ENCODE measurements around the gene SUCO. TPM values are rescaled to one million over a fixed set of nuclear protein-coding genes. Genes with fewer than 3 reads are reported as not detected.

SUCO gene
- total RNA-seq, 1 experiment from 2014 or later = 50.3 TPM

DNA sequence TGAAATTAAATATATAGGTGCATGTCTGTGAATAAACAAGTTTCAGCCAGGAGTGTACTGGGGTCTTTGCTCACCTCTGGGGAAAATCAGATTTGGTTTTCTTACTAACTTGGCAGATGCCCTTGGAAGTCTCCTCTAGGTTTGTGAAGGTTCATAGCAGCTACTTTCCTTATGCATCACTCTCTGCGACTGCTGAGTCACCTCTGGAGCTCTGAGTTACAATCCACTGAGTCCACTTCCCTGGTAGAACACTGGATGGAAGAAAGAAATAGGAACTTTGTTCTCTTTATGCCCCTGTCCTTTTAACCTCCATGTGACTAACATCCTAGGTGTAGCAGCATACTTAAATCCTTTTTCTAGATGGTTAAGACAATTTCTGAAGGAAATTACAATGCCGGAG lies 121.6 kb downstream of the SUCO start:
- Histone ChIP-seq H3K4me1 (no peaks in the 10 kb centered on the region), H3K36me3 (ENCODE audit: control insufficient read depth, insufficient read depth, low read length) (no peaks in the 10 kb centered on the region), H3K9me3 (no peaks in the 10 kb centered on the region), H3K4me3 (ENCODE audit: low read depth, low read length) (no peak overlapping the region), H3K27me3 (replicated peaks; ENCODE audit: control insufficient read depth, insufficient read depth, low read length) (no peaks in the 10 kb centered on the region)
- TF ChIP-seq, protein P1, sequence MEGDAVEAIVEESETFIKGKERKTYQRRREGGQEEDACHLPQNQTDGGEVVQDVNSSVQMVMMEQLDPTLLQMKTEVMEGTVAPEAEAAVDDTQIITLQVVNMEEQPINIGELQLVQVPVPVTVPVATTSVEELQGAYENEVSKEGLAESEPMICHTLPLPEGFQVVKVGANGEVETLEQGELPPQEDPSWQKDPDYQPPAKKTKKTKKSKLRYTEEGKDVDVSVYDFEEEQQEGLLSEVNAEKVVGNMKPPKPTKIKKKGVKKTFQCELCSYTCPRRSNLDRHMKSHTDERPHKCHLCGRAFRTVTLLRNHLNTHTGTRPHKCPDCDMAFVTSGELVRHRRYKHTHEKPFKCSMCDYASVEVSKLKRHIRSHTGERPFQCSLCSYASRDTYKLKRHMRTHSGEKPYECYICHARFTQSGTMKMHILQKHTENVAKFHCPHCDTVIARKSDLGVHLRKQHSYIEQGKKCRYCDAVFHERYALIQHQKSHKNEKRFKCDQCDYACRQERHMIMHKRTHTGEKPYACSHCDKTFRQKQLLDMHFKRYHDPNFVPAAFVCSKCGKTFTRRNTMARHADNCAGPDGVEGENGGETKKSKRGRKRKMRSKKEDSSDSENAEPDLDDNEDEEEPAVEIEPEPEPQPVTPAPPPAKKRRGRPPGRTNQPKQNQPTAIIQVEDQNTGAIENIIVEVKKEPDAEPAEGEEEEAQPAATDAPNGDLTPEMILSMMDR (IDR thresholded peaks at IDR 0.05; ENCODE audit: insufficient read depth in 1 of 2, low read depth in 1 of 2, low read length in 1 of 2, severe bottlenecking in 1 of 2, unreplicated experiment in 1 of 2) = no peak
- Mint-ChIP-seq H3K4me1 (ENCODE audit: low read depth, unreplicated experiment) (no peaks in the 10 kb centered on the region), H3K9me3 (ENCODE audit: unreplicated experiment) (no peaks in the 10 kb centered on the region), H3K36me3 (ENCODE audit: insufficient read depth, unreplicated experiment) (no peaks in the 10 kb centered on the region), H3K27ac (ENCODE audit: unreplicated experiment) (no peak overlapping the region), H3K27me3 (ENCODE audit: insufficient read depth, unreplicated experiment) (no peaks in the 10 kb centered on the region), H3K4me3 (ENCODE audit: unreplicated experiment) (no peak overlapping the region)
- no peak for DNase-seq
- ChIA-PET CTCF (no interaction called here), POLR2A (no interaction called here)
- intact Hi-C loops (cut with micrococcal nuclease; ENCODE audit: unreplicated experiment) = no loop called here
- BruUV-seq (replicated peaks) = no TSS peak

DNA sequence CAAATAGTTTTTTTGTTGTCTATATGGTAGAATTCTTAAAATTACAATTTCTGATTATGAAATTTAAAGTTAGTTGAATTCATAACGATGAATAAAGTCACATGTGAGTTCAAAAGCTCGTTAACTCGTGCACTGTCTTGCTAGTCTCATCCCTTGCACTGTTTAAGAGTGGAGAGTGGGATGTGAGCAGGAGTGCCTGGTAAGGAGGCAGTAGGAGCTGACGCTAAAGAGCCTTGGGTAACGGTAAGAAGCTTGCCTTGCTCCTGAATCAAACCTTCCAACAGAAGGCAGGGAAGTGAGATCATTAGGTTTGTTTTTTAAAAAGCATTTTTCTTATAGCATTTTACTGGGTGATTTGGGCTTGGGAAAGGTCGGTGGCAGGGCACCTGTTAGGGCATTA lies 123.6 kb downstream of the SUCO start:
- DNase-seq = no peak
- no peak overlapping the region for H3K4me3 Mint-ChIP-seq (ENCODE audit: unreplicated experiment)
- H3K27me3 Mint-ChIP-seq (ENCODE audit: insufficient read depth, unreplicated experiment) = no peaks in the 10 kb centered on the region
- no peaks in the 10 kb centered on the region for H3K36me3 Mint-ChIP-seq (ENCODE audit: insufficient read depth, unreplicated experiment)
- no peaks in the 10 kb centered on the region for H3K4me1 ChIP-seq
- ChIA-PET POLR2A (no interaction called here), CTCF (no interaction called here)
- H3K27me3 ChIP-seq (replicated peaks; ENCODE audit: control insufficient read depth, insufficient read depth, low read length) = no peaks in the 10 kb centered on the region
- H3K27ac Mint-ChIP-seq (ENCODE audit: unreplicated experiment) = no peak overlapping the region
- no peak overlapping the region for H3K4me3 ChIP-seq (ENCODE audit: low read depth, low read length)
- BruUV-seq (replicated peaks) = no TSS peak
- intact Hi-C loops (cut with micrococcal nuclease; ENCODE audit: unreplicated experiment) = no loop called here
- no peaks in the 10 kb centered on the region for H3K36me3 ChIP-seq (ENCODE audit: control insufficient read depth, insufficient read depth, low read length)
- H3K9me3 ChIP-seq = no peaks in the 10 kb centered on the region
- H3K4me1 Mint-ChIP-seq (ENCODE audit: low read depth, unreplicated experiment) = no peaks in the 10 kb centered on the region
- TF ChIP-seq, protein P1 (IDR thresholded peaks at IDR 0.05; ENCODE audit: insufficient read depth in 1 of 2, low read depth in 1 of 2, low read length in 1 of 2, severe bottlenecking in 1 of 2, unreplicated experiment in 1 of 2) = no peak
- H3K9me3 Mint-ChIP-seq (ENCODE audit: unreplicated experiment) = no peaks in the 10 kb centered on the region

DNA sequence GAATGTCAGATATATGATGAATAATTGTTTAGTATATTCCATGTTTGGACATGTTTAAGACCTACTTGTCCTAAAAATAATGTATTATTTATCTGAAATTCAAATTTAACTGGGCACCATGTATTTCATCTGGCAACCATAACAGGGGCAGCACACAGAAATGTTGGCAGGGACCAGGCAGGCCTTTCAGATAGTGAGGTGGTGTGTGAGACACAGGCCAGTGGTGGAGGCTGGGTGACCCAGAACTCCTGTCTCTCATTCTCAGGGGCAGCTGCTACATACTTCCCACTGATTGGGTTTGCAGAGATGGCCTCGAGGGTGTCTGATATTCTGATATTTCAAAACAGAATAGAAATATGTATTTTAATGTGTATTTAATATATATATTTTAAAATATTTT lies 124.6 kb downstream of the SUCO start:
- Mint-ChIP-seq H3K27me3 (ENCODE audit: insufficient read depth, unreplicated experiment) (no peaks in the 10 kb centered on the region), H3K4me1 (ENCODE audit: low read depth, unreplicated experiment) (no peaks in the 10 kb centered on the region), H3K27ac (ENCODE audit: unreplicated experiment) (no peak overlapping the region), H3K4me3 (ENCODE audit: unreplicated experiment) (no peak overlapping the region), H3K36me3 (ENCODE audit: insufficient read depth, unreplicated experiment) (no peaks in the 10 kb centered on the region), H3K9me3 (ENCODE audit: unreplicated experiment) (no peaks in the 10 kb centered on the region)
- Histone ChIP-seq H3K36me3 (ENCODE audit: control insufficient read depth, insufficient read depth, low read length) (no peaks in the 10 kb centered on the region), H3K4me1 (no peaks in the 10 kb centered on the region), H3K27me3 (replicated peaks; ENCODE audit: control insufficient read depth, insufficient read depth, low read length) (no peaks in the 10 kb centered on the region), H3K9me3 (no peaks in the 10 kb centered on the region), H3K4me3 (ENCODE audit: low read depth, low read length) (no peak overlapping the region)
- BruUV-seq (replicated peaks) = no TSS peak
- DNase-seq = no peak
- POLR2A ChIA-PET = no interaction called here
- intact Hi-C loops (cut with micrococcal nuclease; ENCODE audit: unreplicated experiment) = no loop called here
- TF ChIP-seq, protein P1 (IDR thresholded peaks at IDR 0.05; ENCODE audit: insufficient read depth in 1 of 2, low read depth in 1 of 2, low read length in 1 of 2, severe bottlenecking in 1 of 2, unreplicated experiment in 1 of 2) = no peak
- CTCF ChIA-PET = no interaction called here
